ENCODE measurements around the gene AGPAT3. TPM values are rescaled to one million over a fixed set of nuclear protein-coding genes. Genes with fewer than 3 reads are reported as not detected.

Gene AGPAT3
- total and polyA plus RNA-seq, 7 donors, result 14.4 to 48.5 (median 20.3) TPM

DNA sequence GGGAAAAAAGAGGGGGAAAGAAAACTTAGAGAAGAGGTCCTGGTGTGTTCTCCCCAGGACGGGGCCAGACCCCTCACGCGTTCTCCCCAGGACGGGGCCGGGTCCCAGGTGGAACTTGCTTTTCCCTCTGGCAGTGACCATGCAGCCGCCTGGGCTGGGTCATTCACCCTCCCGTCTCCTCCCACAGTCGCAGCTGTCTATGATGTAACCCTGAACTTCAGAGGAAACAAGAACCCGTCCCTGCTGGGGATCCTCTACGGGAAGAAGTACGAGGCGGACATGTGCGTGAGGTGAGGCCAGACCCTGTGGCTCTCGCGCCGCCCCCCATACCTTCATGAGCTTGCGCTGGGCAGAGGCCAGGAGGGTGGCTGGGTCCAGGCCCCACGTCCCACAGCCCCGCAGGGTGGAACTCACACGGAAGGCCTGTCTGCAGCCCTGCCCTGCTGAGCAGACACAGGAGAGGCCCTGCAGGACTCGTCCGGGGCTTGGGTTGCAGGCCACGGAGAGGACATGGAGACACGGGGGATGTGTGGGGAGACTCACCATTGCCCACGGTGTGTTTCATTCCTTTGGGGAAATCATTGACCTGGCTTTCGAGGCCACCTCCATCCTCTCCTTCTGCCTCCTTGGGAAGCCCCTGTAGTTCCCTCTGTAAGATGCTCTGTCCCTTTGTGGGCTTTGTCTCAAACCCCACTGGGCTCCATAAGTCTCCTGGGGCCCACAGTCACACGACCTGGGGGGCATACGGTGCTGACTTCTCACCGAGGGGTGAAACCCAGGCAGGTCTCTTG is 106.4 kb downstream of the AGPAT3 start:
- Histone ChIP-seq H3K4me3 (no peak overlapping the region), H3K9me3 (no peaks in the 10 kb centered on the region), H3K4me1 (peaks cover 0 to 7% (median 3%) of the 10 kb centered on the region in 4 donors), H3K27me3 (no peaks in the 10 kb centered on the region), H3K27ac (no peak overlapping the region), H3K36me3 (peaks cover 5 to 73% (median 30%) of the 10 kb centered on the region in 4 donors)
- TF ChIP-seq POLR2AphosphoS5 (IDR thresholded peaks at IDR 0.05) (no peak), EP300 (IDR thresholded peaks at IDR 0.05) (no peak), POLR2A (IDR thresholded peaks at IDR 0.05) (no peak)
- TF ChIP-seq, protein P1, sequence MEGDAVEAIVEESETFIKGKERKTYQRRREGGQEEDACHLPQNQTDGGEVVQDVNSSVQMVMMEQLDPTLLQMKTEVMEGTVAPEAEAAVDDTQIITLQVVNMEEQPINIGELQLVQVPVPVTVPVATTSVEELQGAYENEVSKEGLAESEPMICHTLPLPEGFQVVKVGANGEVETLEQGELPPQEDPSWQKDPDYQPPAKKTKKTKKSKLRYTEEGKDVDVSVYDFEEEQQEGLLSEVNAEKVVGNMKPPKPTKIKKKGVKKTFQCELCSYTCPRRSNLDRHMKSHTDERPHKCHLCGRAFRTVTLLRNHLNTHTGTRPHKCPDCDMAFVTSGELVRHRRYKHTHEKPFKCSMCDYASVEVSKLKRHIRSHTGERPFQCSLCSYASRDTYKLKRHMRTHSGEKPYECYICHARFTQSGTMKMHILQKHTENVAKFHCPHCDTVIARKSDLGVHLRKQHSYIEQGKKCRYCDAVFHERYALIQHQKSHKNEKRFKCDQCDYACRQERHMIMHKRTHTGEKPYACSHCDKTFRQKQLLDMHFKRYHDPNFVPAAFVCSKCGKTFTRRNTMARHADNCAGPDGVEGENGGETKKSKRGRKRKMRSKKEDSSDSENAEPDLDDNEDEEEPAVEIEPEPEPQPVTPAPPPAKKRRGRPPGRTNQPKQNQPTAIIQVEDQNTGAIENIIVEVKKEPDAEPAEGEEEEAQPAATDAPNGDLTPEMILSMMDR (IDR thresholded peaks at IDR 0.05), result no peak
- DNase-seq, result no peak
- WGBS, 2 donors, result 90 to 91% methylated on average over 29 of the region's 29 CpGs
- intact Hi-C loops (cut with DNase I), result no loop called here

DNA sequence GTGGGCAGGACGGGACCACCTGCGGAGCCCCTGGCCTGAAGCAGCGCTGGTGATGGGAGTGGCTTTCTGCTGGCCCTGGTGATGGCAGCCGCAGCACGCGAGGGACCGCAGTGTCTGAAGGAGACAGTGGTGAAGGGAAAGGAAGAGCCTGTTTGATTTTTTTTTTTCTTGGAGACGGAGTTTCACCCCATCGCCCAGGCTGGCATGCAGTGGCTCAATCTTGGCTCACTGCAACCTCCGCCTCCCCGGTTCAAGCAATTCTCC is 106.9 kb downstream of the AGPAT3 start:
- intact Hi-C loops (cut with DNase I), result no loop called here
- H3K27ac ChIP-seq, result no peak overlapping the region
- no peaks in the 10 kb centered on the region for H3K9me3 ChIP-seq
- TF ChIP-seq POLR2AphosphoS5 (IDR thresholded peaks at IDR 0.05), result no peak
- no peak for TF ChIP-seq EP300 (IDR thresholded peaks at IDR 0.05)
- no peak for TF ChIP-seq POLR2A (IDR thresholded peaks at IDR 0.05)
- TF ChIP-seq, protein P1 (IDR thresholded peaks at IDR 0.05), result no peak
- WGBS, 2 donors, result 96 to 97% methylated on average over 11 of the region's 11 CpGs
- H3K4me3 ChIP-seq, result no peak overlapping the region
- peaks cover 0 to 7% (median 3%) of the 10 kb centered on the region in 4 donors for H3K4me1 ChIP-seq
- peaks cover 5 to 68% (median 30%) of the 10 kb centered on the region in 4 donors for H3K36me3 ChIP-seq
- no peak for DNase-seq
- no peaks in the 10 kb centered on the region for H3K27me3 ChIP-seq

- H3K27ac ChIP-seq, result no peak overlapping the region
- no peaks in the 10 kb centered on the region for H3K9me3 ChIP-seq
- no peak for DNase-seq
- intact Hi-C loops (cut with DNase I), result no loop called here
- H3K27me3 ChIP-seq, result no peaks in the 10 kb centered on the region
- peaks cover 9 to 66% (median 30%) of the 10 kb centered on the region in 4 donors for H3K36me3 ChIP-seq
- WGBS, 2 donors, result 77 to 83% methylated on average over 29 of the region's 29 CpGs
- no peak overlapping the region for H3K4me3 ChIP-seq
- peaks cover 0 to 7% (median 3%) of the 10 kb centered on the region in 4 donors for H3K4me1 ChIP-seq
- TF ChIP-seq POLR2AphosphoS5 (IDR thresholded peaks at IDR 0.05) (no peak), POLR2A (IDR thresholded peaks at IDR 0.05) (no peak), EP300 (IDR thresholded peaks at IDR 0.05) (no peak)
- TF ChIP-seq, protein P1 (IDR thresholded peaks at IDR 0.05), result no peak
Measured at GRCh38 chr21:43972850-43973633, 108.0 kb downstream of the AGPAT3 start.

GRCh38 chr21:43973634-43973955 is 108.6 kb downstream of the AGPAT3 start:
- no peaks in the 10 kb centered on the region for H3K9me3 ChIP-seq
- no peak for DNase-seq
- H3K36me3 ChIP-seq, result peaks cover 15 to 66% (median 30%) of the 10 kb centered on the region in 4 donors
- no peak overlapping the region for H3K4me3 ChIP-seq
- no peaks in the 10 kb centered on the region for H3K27me3 ChIP-seq
- H3K27ac ChIP-seq, result no peak overlapping the region
- 87 to 97% methylated on average over 12 of the region's 12 CpGs for WGBS, 2 donors
- intact Hi-C loops (cut with DNase I), result no loop called here
- TF ChIP-seq EP300 (IDR thresholded peaks at IDR 0.05) (no peak), POLR2AphosphoS5 (IDR thresholded peaks at IDR 0.05) (no peak), POLR2A (IDR thresholded peaks at IDR 0.05) (no peak)
- TF ChIP-seq, protein P1 (IDR thresholded peaks at IDR 0.05), result no peak
- peaks cover 0 to 7% (median 3%) of the 10 kb centered on the region in 4 donors for H3K4me1 ChIP-seq
